Endothelial cell of umbilical vein (primary cell): ENCODE data around the gene MED12. TPM values are rescaled to one million over a fixed set of nuclear protein-coding genes. Genes with fewer than 3 reads are reported as not detected.

Source experiments
- BruUV-seq: library from RNA; stranded (reverse); fragments of 400-500 nt; replicated peaks from 2 replicates; lab custom pipeline; 2021; lab: Mats Ljungman, UMichigan
- CTCF ChIA-PET: fragments of 300-600, 350-600 bp; sonication (Branson Sonifier 250); formaldehyde crosslinking; loops from one replicate; lab custom pipeline; 2021; ENCODE audit warnings: antibody characterized with exemption, inconsistent platforms; lab: Charles Lee
- POLR2A ChIA-PET: fragments of 300-600, 350-600 bp; sonication (Branson Sonifier 250); formaldehyde crosslinking; loops from one replicate; lab custom pipeline; 2021; ENCODE audit warnings: antibody characterized with exemption, inconsistent platforms; lab: Charles Lee
- DNase-seq: peaks from one replicate; pipeline ENCODE4 v3.0.0-alpha.2; 2011; ENCODE audit warnings: low read depth, low spot score
- FAIRE-seq: peaks from 2 replicates; lab custom pipeline; 2011; peaks lifted over from hg19 to GRCh38; lab: Jason Lieb, UNC
- H2AFZ ChIP-seq: 2 replicates; pipeline ENCODE4 v1.6.0; 2012; ENCODE audit warnings: low read depth, low read length, control low read depth, inconsistent platforms
- H3K27ac ChIP-seq: 2 replicates; pipeline ENCODE4 v1.5.1; 2011; ENCODE audit warnings: low read depth, mild to moderate bottlenecking, control low read depth, low read length, moderate library complexity; ENCODE audit not compliant: insufficient read depth
- H3K27me3 ChIP-seq, 2 experiments: 2 replicates each; pipeline versions ENCODE4 v1.6.0 to v1.6.1; 2011; ENCODE audit warnings: low read length in 2 of 2, mixed read lengths in 1 of 2; ENCODE audit not compliant: control insufficient read depth in 2 of 2, insufficient read depth in 2 of 2
- H3K36me3 ChIP-seq, 2 experiments: 2 replicates in 1 of 2; 3 replicates in 1 of 2; pipeline ENCODE4 v1.5.1; 2011; ENCODE audit warnings: low read length in 2 of 2, mild to moderate bottlenecking in 1 of 2, moderate library complexity in 1 of 2; ENCODE audit not compliant: control insufficient read depth in 2 of 2, insufficient read depth in 2 of 2; ENCODE audit errors: extremely low read depth in 1 of 2
- H3K4me1 ChIP-seq: 3 replicates; pipeline ENCODE4 v1.5.1; 2011; ENCODE audit warnings: mild to moderate bottlenecking, low read length; ENCODE audit not compliant: control insufficient read depth, insufficient read depth; ENCODE audit errors: extremely low read depth
- H3K4me2 ChIP-seq: 2 replicates; pipeline ENCODE4 v1.6.1; 2011; ENCODE audit warnings: low read length, control low read depth, mixed read lengths; ENCODE audit not compliant: insufficient read depth
- H3K4me3 ChIP-seq, 3 experiments: fragments of 200-600 bp in 1 of 3; sonication (generic), shearing (Covaris generic) in 1 of 3; replicated peaks in 1 of 3; 2 replicates each; pipeline ENCODE4 v1.5.1; 2011 to 2016; ENCODE audit warnings: control low read depth in 3 of 3, low read length in 3 of 3, mild to moderate bottlenecking in 2 of 3, inconsistent platforms in 1 of 3, low read depth in 1 of 3, moderate library complexity in 1 of 3; ENCODE audit not compliant: insufficient read depth in 1 of 3
- H3K79me2 ChIP-seq: 2 replicates; pipeline ENCODE4 v1.6.0; 2012; ENCODE audit warnings: low read length, inconsistent platforms; ENCODE audit not compliant: control insufficient read depth, insufficient read depth
- H3K9ac ChIP-seq: replicated peaks from 2 replicates; pipeline ENCODE3; 2011; ENCODE audit warnings: low read length, control low read depth; ENCODE audit not compliant: insufficient read depth; ENCODE audit errors: extremely low read depth
- H3K9me1 ChIP-seq: replicated peaks from 3 replicates; pipeline ENCODE4 v1.6.0; 2011; ENCODE audit warnings: mild to moderate bottlenecking, low read length; ENCODE audit not compliant: control insufficient read depth, insufficient read depth; ENCODE audit errors: extremely low read depth
- H3K9me3 ChIP-seq: replicated peaks from 2 replicates; pipeline ENCODE4 v1.5.1; 2012; ENCODE audit warnings: low read length, inconsistent platforms; ENCODE audit not compliant: control insufficient read depth, insufficient read depth
- H4K20me1 ChIP-seq: replicated peaks from 2 replicates; pipeline ENCODE3; 2011; ENCODE audit warnings: mild to moderate bottlenecking, low read length; ENCODE audit not compliant: control insufficient read depth, insufficient read depth; ENCODE audit errors: extremely low read depth
- EZH2 ChIP-seq: IDR thresholded peaks from 2 replicates; pipeline ENCODE4 v1.6.1; 2012; ENCODE audit warnings: borderline replicate concordance, low read depth, mild to moderate bottlenecking, moderate library complexity, low read length, inconsistent platforms; ENCODE audit not compliant: severe bottlenecking
- FOS ChIP-seq: IDR thresholded peaks from 2 replicates; pipeline ENCODE4 v1.6.1; 2011; ENCODE audit warnings: mild to moderate bottlenecking, low read length, moderate library complexity, borderline replicate concordance; ENCODE audit not compliant: insufficient read depth
- GATA2 ChIP-seq: IDR thresholded peaks from 2 replicates; pipeline ENCODE4 v1.7.0; 2011; ENCODE audit warnings: low read depth, mild to moderate bottlenecking, moderate library complexity, mixed read lengths, low read length; ENCODE audit not compliant: insufficient read length, insufficient read depth
- JUN ChIP-seq: IDR thresholded peaks from 2 replicates; pipeline ENCODE4 v1.6.1; 2011; ENCODE audit warnings: borderline replicate concordance, low read depth; ENCODE audit not compliant: insufficient read length, insufficient read depth
- MYC ChIP-seq: IDR thresholded peaks from one replicate; pipeline ENCODE4 v1.6.1; 2011; ENCODE audit warnings: mild to moderate bottlenecking, low read depth, low read length
- POLR2A ChIP-seq: IDR thresholded peaks from 2 replicates; pipeline ENCODE4 v1.6.1; 2012; ENCODE audit warnings: low read depth, mild to moderate bottlenecking, control low read depth, low read length
- dilution Hi-C: fragments of 300-500 bp; cut with MboI; formaldehyde crosslinking; loops from one replicate; pipeline ENCODE4 v1.15.0; 2019; ENCODE audit warnings: low sequenced_read_pairs; ENCODE audit not compliant: extremely low pct_ligation_motif_present
- intact Hi-C: fragments of 100-400 bp; cut with micrococcal nuclease; formaldehyde crosslinking; loops from one replicate; pipeline ENCODE4 v1.10.0; 2022
- polyA plus RNA-seq, 4 experiments: library from polyadenylated mRNA; depleted of rRNA in 3 of 4; stranded (reverse) in 3 of 4; unstranded in 1 of 4; fragments of >200 nt; gene quantifications; 2 replicates each; pipeline versions ENCODE4 v1.2.1 to v1.2.3, GENCODE V29; 2011 to 2012; ENCODE audit warnings: missing spikeins in 1 of 4
- total RNA-seq: library from RNA; stranded (reverse); gene quantifications from 2 replicates; pipeline ENCODE4 v1.2.3, GENCODE V29; 2021
- TF ChIP-seq, protein P1 (sequence below), 2 donors: IDR thresholded peaks; 1 replicate in 1 of 2; 2 replicates in 1 of 2; pipeline ENCODE4 v1.5.1; 2011; ENCODE audit warnings: low read length in 2 of 2, mild to moderate bottlenecking in 2 of 2, moderate library complexity in 2 of 2, control low read depth in 1 of 2, inconsistent platforms in 1 of 2, low read depth in 1 of 2; ENCODE audit not compliant: insufficient read depth in 1 of 2; ENCODE audit errors: extremely low read depth in 1 of 2
- TF ChIP-seq, protein P2 (sequence below): IDR thresholded peaks from 2 replicates; pipeline ENCODE4 v1.6.1; 2011; ENCODE audit not compliant: insufficient read depth, insufficient read length

MED12 gene
- total and polyA plus RNA-seq, 2 donors (not counting 3 experiments of a cell fraction or from before 2014, with no cell fraction given), result 28.1 to 65.3 TPM

DNA sequence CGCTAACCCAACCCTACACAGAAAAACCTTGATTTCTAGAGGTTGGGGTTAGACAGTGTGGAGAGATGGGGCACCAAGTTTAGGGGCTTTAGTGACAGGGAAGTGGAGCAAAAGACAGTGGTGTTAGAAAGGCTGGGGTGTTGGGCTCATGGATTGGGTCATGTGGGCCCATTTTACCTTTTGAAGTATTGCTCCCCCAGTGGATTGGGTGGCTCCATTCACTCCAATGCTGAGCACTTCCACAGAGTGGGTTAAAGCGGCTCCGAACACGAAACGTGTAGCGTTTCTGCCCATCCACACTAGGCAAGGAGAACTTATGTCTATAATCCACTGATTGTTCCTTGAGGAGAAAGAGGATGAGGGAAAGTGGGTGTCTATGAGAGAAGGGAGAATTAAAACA, 9.3 kb upstream of the MED12 start:
- no peaks in the 10 kb centered on the region for H3K36me3 ChIP-seq
- intact Hi-C loops, result no loop called here
- H4K20me1 ChIP-seq, result no peaks in the 10 kb centered on the region
- H2AFZ ChIP-seq, result no peak overlapping the region
- H3K9me3 ChIP-seq, result no peaks in the 10 kb centered on the region
- no peak overlapping the region for H3K4me2 ChIP-seq
- no peak for FAIRE-seq
- no peak for DNase-seq
- no peak for TF ChIP-seq JUN
- no peak for TF ChIP-seq FOS
- no peak for TF ChIP-seq POLR2A
- TF ChIP-seq, protein P1, sequence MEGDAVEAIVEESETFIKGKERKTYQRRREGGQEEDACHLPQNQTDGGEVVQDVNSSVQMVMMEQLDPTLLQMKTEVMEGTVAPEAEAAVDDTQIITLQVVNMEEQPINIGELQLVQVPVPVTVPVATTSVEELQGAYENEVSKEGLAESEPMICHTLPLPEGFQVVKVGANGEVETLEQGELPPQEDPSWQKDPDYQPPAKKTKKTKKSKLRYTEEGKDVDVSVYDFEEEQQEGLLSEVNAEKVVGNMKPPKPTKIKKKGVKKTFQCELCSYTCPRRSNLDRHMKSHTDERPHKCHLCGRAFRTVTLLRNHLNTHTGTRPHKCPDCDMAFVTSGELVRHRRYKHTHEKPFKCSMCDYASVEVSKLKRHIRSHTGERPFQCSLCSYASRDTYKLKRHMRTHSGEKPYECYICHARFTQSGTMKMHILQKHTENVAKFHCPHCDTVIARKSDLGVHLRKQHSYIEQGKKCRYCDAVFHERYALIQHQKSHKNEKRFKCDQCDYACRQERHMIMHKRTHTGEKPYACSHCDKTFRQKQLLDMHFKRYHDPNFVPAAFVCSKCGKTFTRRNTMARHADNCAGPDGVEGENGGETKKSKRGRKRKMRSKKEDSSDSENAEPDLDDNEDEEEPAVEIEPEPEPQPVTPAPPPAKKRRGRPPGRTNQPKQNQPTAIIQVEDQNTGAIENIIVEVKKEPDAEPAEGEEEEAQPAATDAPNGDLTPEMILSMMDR (IDR thresholded peaks at IDR 0.05; ENCODE audit: extremely low read depth in 1 of 2, insufficient read depth in 1 of 2, low read depth in 1 of 2, low read length in 2 of 2), result no peak
- TF ChIP-seq, protein P2, sequence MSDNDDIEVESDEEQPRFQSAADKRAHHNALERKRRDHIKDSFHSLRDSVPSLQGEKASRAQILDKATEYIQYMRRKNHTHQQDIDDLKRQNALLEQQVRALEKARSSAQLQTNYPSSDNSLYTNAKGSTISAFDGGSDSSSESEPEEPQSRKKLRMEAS, result no peak
- TF ChIP-seq GATA2, result no peak
- TF ChIP-seq MYC, result no peak
- TF ChIP-seq EZH2, result no peak
- peaks cover 3 to 4% of the 10 kb centered on the region in 2 experiments for H3K27me3 ChIP-seq
- H3K4me1 ChIP-seq, result no peaks in the 10 kb centered on the region
- no peak overlapping the region for H3K9ac ChIP-seq
- no peaks in the 10 kb centered on the region for H3K9me1 ChIP-seq
- dilution Hi-C loops, result no loop called here
- no peaks in the 10 kb centered on the region for H3K79me2 ChIP-seq
- CTCF ChIA-PET, result interaction anchor here (1.1 kb wide), 1 partner anchor 9 kb away, joined by 3 read pairs; no protein-coding TSS in a partner anchor
- no peak overlapping the region for H3K27ac ChIP-seq
- H3K4me3 ChIP-seq, result no peak overlapping the region
- BruUV-seq, result no TSS peak
- POLR2A ChIA-PET, result no interaction called here
